Measurements from ENCODE around the gene FTCD. TPM values are rescaled to one million over a fixed set of nuclear protein-coding genes. Genes with fewer than 3 reads are reported as not detected.
"Not testable (repeated sequence)": the region's sequence is repeated elsewhere in the genome, so short reads cannot be mapped to it uniquely, and the experiment has no call there.

The FTCD gene
- total RNA-seq, 1 experiment from 2014 or later, result 0.21 TPM

- H3K27me3 ChIP-seq (ENCODE audit: control insufficient read depth, insufficient read depth, low read length), result no peaks in the 10 kb centered on the region
- H3K27ac ChIP-seq (ENCODE audit: low read length), result no peak overlapping the region
- no TSS peak for BruUV-seq (replicated peaks)
- H3K36me3 ChIP-seq (ENCODE audit: control insufficient read depth, insufficient read depth, low read length), result no peaks in the 10 kb centered on the region
- POLR2A ChIA-PET, result no interaction called here
- intact Hi-C loops (cut with micrococcal nuclease; ENCODE audit: unreplicated experiment), result no loop called here
- TF ChIP-seq REST (IDR thresholded peaks at IDR 0.05; ENCODE audit: insufficient read depth in 1 of 2, low read depth in 2 of 2, low read length in 1 of 2) (no peak), TCF7L2 (IDR thresholded peaks at IDR 0.05; ENCODE audit: low read depth, low read length) (no peak), CTCF (IDR thresholded peaks at IDR 0.05) (no peak), POLR2AphosphoS5 (IDR thresholded peaks at IDR 0.05; ENCODE audit: low read depth, low read length) (no peak), SIN3A (IDR thresholded peaks at IDR 0.05; ENCODE audit: borderline replicate concordance, insufficient read depth, low read depth, low read length) (no peak)
- ATAC-seq (no peak), DNase-seq (ENCODE audit: low read depth, low spot score) (no peak)
- H3K4me3 ChIP-seq (ENCODE audit: low read depth in 2 of 2, low read length in 2 of 2), result no peak overlapping the region
- CTCF ChIA-PET, result interaction anchor here (0.6 kb wide), 1 partner anchor 153 kb away, joined by 4 read pairs; no protein-coding TSS in a partner anchor
- in situ Hi-C loops (cut with HindIII; ENCODE audit: low pct_unique_long_range_greater_than_20kb, low sequenced_read_pairs), result no loop called here
- no peaks in the 10 kb centered on the region for H3K4me1 ChIP-seq (ENCODE audit: control insufficient read depth, insufficient read depth, low read length)
- no peaks in the 10 kb centered on the region for H3K9me3 ChIP-seq (ENCODE audit: control insufficient read depth, insufficient read depth, low read depth, low read length)
These were observed 16.2 kb upstream of the FTCD start for GRCh38 chr21:46171585-46171984.

GRCh38 chr21:46170436-46171193 lies 15.2 kb upstream of the FTCD start:
- intact Hi-C loops (cut with micrococcal nuclease; ENCODE audit: unreplicated experiment); H3K27me3 ChIP-seq (ENCODE audit: control insufficient read depth, insufficient read depth, low read length); BruUV-seq (replicated peaks); H3K9me3 ChIP-seq (ENCODE audit: control insufficient read depth, insufficient read depth, low read depth, low read length); H3K4me1 ChIP-seq (ENCODE audit: control insufficient read depth, insufficient read depth, low read length); DNase-seq (ENCODE audit: low read depth, low spot score); in situ Hi-C loops (cut with HindIII; ENCODE audit: low pct_unique_long_range_greater_than_20kb, low sequenced_read_pairs); CTCF ChIA-PET; H3K4me3 ChIP-seq (ENCODE audit: low read depth in 2 of 2, low read length in 2 of 2); H3K36me3 ChIP-seq (ENCODE audit: control insufficient read depth, insufficient read depth, low read length); POLR2A ChIA-PET; H3K27ac ChIP-seq (ENCODE audit: low read length); ATAC-seq: not testable (repeated sequence)

DNA sequence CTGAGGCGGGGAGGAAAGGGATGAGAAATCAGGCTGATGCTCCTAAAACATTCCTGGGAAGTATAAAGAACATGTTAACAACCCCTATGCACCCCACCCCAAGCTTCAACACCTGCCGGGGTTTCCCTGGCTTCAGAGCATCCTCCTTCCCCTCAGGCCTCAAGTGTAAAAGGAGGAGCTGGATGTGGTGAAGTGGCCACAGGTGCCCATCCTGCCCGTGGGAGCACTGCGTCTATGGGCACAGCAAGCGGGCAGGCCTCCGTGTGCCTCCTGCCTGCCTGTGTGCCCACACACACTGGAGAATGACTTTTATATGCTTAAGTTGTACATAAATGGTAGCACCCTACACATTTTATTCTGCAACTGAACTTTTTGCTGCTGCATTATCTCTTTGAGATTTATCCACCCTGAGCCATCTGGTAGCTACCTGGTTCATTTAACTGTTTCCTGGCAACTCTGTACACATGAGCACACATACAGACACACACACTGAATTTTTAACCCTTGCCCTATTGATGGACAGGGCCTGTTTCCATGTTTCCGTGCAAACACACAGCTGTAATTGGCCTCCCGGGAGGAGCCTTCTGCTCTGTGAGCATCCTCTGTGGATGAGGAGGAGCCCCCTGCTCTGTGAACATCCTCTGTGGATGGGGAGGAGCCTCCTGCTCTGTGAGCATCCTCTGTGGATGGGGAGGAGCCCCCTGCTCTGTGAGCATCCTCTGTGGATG lies 13.4 kb upstream of the FTCD start:
- no TSS peak for BruUV-seq (replicated peaks)
- Histone ChIP-seq H3K9me3 (ENCODE audit: control insufficient read depth, insufficient read depth, low read depth, low read length) (no peaks in the 10 kb centered on the region), H3K36me3 (ENCODE audit: control insufficient read depth, insufficient read depth, low read length) (no peaks in the 10 kb centered on the region), H3K4me3 (ENCODE audit: low read depth in 2 of 2, low read length in 2 of 2) (no peak overlapping the region), H3K4me1 (ENCODE audit: control insufficient read depth, insufficient read depth, low read length) (no peaks in the 10 kb centered on the region), H3K27me3 (ENCODE audit: control insufficient read depth, insufficient read depth, low read length) (no peaks in the 10 kb centered on the region), H3K27ac (ENCODE audit: low read length) (no peak overlapping the region)
- in situ Hi-C loops (cut with HindIII; ENCODE audit: low pct_unique_long_range_greater_than_20kb, low sequenced_read_pairs), result no loop called here
- ChIA-PET CTCF (no interaction called here), POLR2A (no interaction called here)
- intact Hi-C loops (cut with micrococcal nuclease; ENCODE audit: unreplicated experiment), result no loop called here
- DNase-seq (ENCODE audit: low read depth, low spot score) (no peak), ATAC-seq (peak; percentile 51)
- TF ChIP-seq CTCF (IDR thresholded peaks at IDR 0.05) (no peak), SIN3A (IDR thresholded peaks at IDR 0.05; ENCODE audit: borderline replicate concordance, insufficient read depth, low read depth, low read length) (no peak), POLR2AphosphoS5 (IDR thresholded peaks at IDR 0.05; ENCODE audit: low read depth, low read length) (no peak), REST (IDR thresholded peaks at IDR 0.05; ENCODE audit: insufficient read depth in 1 of 2, low read depth in 2 of 2, low read length in 1 of 2) (no peak), TCF7L2 (IDR thresholded peaks at IDR 0.05; ENCODE audit: low read depth, low read length) (no peak)

Measured in Panc1 (cell line).